IMR-90 (cell line): ENCODE data around the gene HMGN4. TPM values are rescaled to one million over a fixed set of nuclear protein-coding genes. Genes with fewer than 3 reads are reported as not detected.
"Not testable (repeated sequence)": the region's sequence is repeated elsewhere in the genome, so short reads cannot be mapped to it uniquely, and the experiment has no call there.

ENCODE experiments used
- ATAC-seq: fragments of 200-7000 bp; cut with Tn5 transposase; 2 replicates; pipeline ENCODE4 v1.9.1; 2020; ENCODE audit warnings: low read depth, mild to moderate bottlenecking, moderate library complexity
- BruUV-seq: library from RNA; stranded (reverse); fragments of 400-500 nt; replicated peaks from 2 replicates; lab custom pipeline; 2021; lab: Mats Ljungman, UMichigan
- CTCF ChIA-PET: fragments of 300-600 bp; formaldehyde crosslinking; extraction: SDS; loops from one replicate; lab custom pipeline; 2021; ENCODE audit warnings: antibody characterized with exemption; lab: Yijun Ruan, JAX
- POLR2A ChIA-PET: fragments of 300-600 bp; sonication (Branson Sonifier 250); formaldehyde crosslinking; loops from one replicate; lab custom pipeline; 2022; ENCODE audit warnings: antibody characterized with exemption; ENCODE audit not compliant: unreplicated experiment; lab: Charles Lee
- DNase-seq: peaks from one replicate; pipeline ENCODE4 v3.0.0; 2013
- H2AFZ ChIP-seq: replicated peaks from 2 replicates; pipeline ENCODE3; 2013; ENCODE audit warnings: low read length, mild to moderate bottlenecking; ENCODE audit not compliant: poor library complexity
- H2AK5ac ChIP-seq: 2 replicates; pipeline ENCODE4 v1.6.1; 2013; ENCODE audit warnings: low read depth, low read length, inconsistent platforms
- H2AK9ac ChIP-seq: replicated peaks from 2 replicates; pipeline ENCODE3; 2013; ENCODE audit warnings: mild to moderate bottlenecking, low read depth, low read length, moderate library complexity; ENCODE audit not compliant: poor library complexity
- H2BK120ac ChIP-seq: 2 replicates; pipeline ENCODE4 v1.6.1; 2013; ENCODE audit warnings: low read depth, low read length, inconsistent platforms
- H2BK15ac ChIP-seq: 3 replicates; pipeline ENCODE4 v1.6.1; 2013; ENCODE audit warnings: low read depth, low read length, inconsistent platforms
- H2BK20ac ChIP-seq: 2 replicates; pipeline ENCODE4 v1.6.1; 2013; ENCODE audit warnings: low read depth, mild to moderate bottlenecking, inconsistent platforms, low read length, moderate library complexity
- H2BK5ac ChIP-seq: 2 replicates; pipeline ENCODE4 v1.6.1; 2013; ENCODE audit warnings: mild to moderate bottlenecking, low read depth, low read length, inconsistent platforms; ENCODE audit not compliant: poor library complexity, severe bottlenecking
- H3K14ac ChIP-seq: replicated peaks from 2 replicates; pipeline ENCODE4 v1.6.1; 2013; ENCODE audit warnings: low read depth, low read length, inconsistent platforms
- H3K18ac ChIP-seq: 2 replicates; pipeline ENCODE4 v1.6.1; 2013; ENCODE audit warnings: low read depth, low read length, control low read depth
- H3K23ac ChIP-seq: 2 replicates; pipeline ENCODE4 v1.6.1; 2013; ENCODE audit warnings: low read depth, low read length, inconsistent platforms
- H3K27ac ChIP-seq: 2 replicates; pipeline ENCODE4 v1.5.1; 2013; ENCODE audit warnings: mild to moderate bottlenecking, control low read depth, low read length; ENCODE audit not compliant: insufficient read depth
- H3K27me3 ChIP-seq: 2 replicates; pipeline ENCODE4 v1.6.1; 2013; ENCODE audit warnings: low read length; ENCODE audit not compliant: control insufficient read depth, insufficient read depth
- H3K36me3 ChIP-seq: 2 replicates; pipeline ENCODE4 v1.6.1; 2013; ENCODE audit warnings: low read length, mixed read lengths; ENCODE audit not compliant: control insufficient read depth, insufficient read depth
- H3K4ac ChIP-seq: 2 replicates; pipeline ENCODE4 v1.6.1; 2013; ENCODE audit warnings: low read depth, low read length, inconsistent platforms
- H3K4me1 ChIP-seq: 2 replicates; pipeline ENCODE4 v1.6.1; 2013; ENCODE audit warnings: low read length, mixed read lengths; ENCODE audit not compliant: control insufficient read depth, insufficient read depth
- H3K4me2 ChIP-seq: 2 replicates; pipeline ENCODE4 v1.6.1; 2013; ENCODE audit warnings: low read depth, mild to moderate bottlenecking, control low read depth, low read length, moderate library complexity
- H3K4me3 ChIP-seq: 2 replicates; pipeline ENCODE4 v1.5.1; 2013; ENCODE audit warnings: low read depth, mild to moderate bottlenecking, control low read depth, low read length, moderate library complexity; ENCODE audit not compliant: insufficient read depth
- H3K56ac ChIP-seq: 2 replicates; pipeline ENCODE4 v1.6.1; 2013; ENCODE audit warnings: low read length, inconsistent platforms; ENCODE audit not compliant: insufficient read depth; ENCODE audit errors: extremely low read depth
- H3K79me1 ChIP-seq, 2 experiments: 2 replicates each; pipeline ENCODE4 v1.6.1; 2013; ENCODE audit warnings: low read length in 2 of 2, inconsistent platforms in 1 of 2, low read depth in 1 of 2
- H3K9ac ChIP-seq: 2 replicates; pipeline ENCODE4 v1.6.1; 2013; ENCODE audit warnings: low read depth, low read length, control low read depth
- H3K9me1 ChIP-seq: 2 replicates; pipeline ENCODE4 v1.6.1; 2013; ENCODE audit warnings: low read length, inconsistent platforms; ENCODE audit not compliant: insufficient read depth
- H3K9me3 ChIP-seq: 2 replicates; pipeline ENCODE4 v1.6.1; 2013; ENCODE audit warnings: low read length; ENCODE audit not compliant: control insufficient read depth, insufficient read depth
- H4K20me1 ChIP-seq: 2 replicates; pipeline ENCODE4 v1.6.1; 2013; ENCODE audit warnings: low read length, inconsistent platforms; ENCODE audit not compliant: insufficient read depth
- H4K5ac ChIP-seq: 2 replicates; pipeline ENCODE4 v1.6.1; 2013; ENCODE audit warnings: mild to moderate bottlenecking, low read depth, low read length, control low read depth
- H4K8ac ChIP-seq, 2 experiments: 2 replicates each; pipeline ENCODE4 v1.6.1; 2013; ENCODE audit warnings: low read depth in 2 of 2, low read length in 2 of 2, control low read depth in 1 of 2, inconsistent platforms in 1 of 2
- H4K91ac ChIP-seq: 2 replicates; pipeline ENCODE4 v1.6.1; 2013; ENCODE audit warnings: low read depth, low read length, inconsistent platforms; ENCODE audit not compliant: insufficient read depth
- BHLHE40 ChIP-seq: fragments of 150-350 bp; IDR thresholded peaks from 2 replicates; pipeline ENCODE4 v1.6.1; 2016; ENCODE audit warnings: mild to moderate bottlenecking, low read depth, low read length
- CHD1 ChIP-seq: IDR thresholded peaks from 2 replicates; pipeline ENCODE4 v1.6.1; 2012; ENCODE audit warnings: low read depth, low read length, improper control_type of control experiment
- ELK1 ChIP-seq: fragments of 150-350 bp; IDR thresholded peaks from 2 replicates; pipeline ENCODE4 v1.6.1; 2016; ENCODE audit warnings: low read depth, mild to moderate bottlenecking, low read length, moderate library complexity, borderline replicate concordance
- MAFK ChIP-seq: IDR thresholded peaks from 2 replicates; pipeline ENCODE4 v1.6.1; 2012; ENCODE audit warnings: low read depth, low read length, improper control_type of control experiment
- MXI1 ChIP-seq: IDR thresholded peaks from 2 replicates; pipeline ENCODE4 v1.6.1; 2012; ENCODE audit warnings: low read depth, mild to moderate bottlenecking, low read length, moderate library complexity, borderline replicate concordance
- POLR2A ChIP-seq: IDR thresholded peaks from 2 replicates; pipeline ENCODE4 v1.6.1; 2012; ENCODE audit warnings: mild to moderate bottlenecking, low read depth, low read length
- RAD21 ChIP-seq: IDR thresholded peaks from 2 replicates; pipeline ENCODE4 v1.6.1; 2012; ENCODE audit warnings: low read length, improper control_type of control experiment
- RFX5 ChIP-seq: IDR thresholded peaks from 2 replicates; pipeline ENCODE4 v1.8.0; 2012; ENCODE audit warnings: low read depth, mild to moderate bottlenecking, low read length, moderate library complexity
- WGBS, 2 experiments: methylation state at CpG; one replicate each; pipeline versions ENCODE4 v1.1.5 to v1.1.7; 2013; ENCODE audit warnings: missing lambda C conversion rate in 2 of 2; ENCODE audit not compliant: insufficient read length in 1 of 2; ENCODE audit errors: extremely low coverage in 2 of 2; 5-methylcytosine and 5-hydroxymethylcytosine counted together
- dilution Hi-C: fragments of 300-500 bp; cut with HindIII; formaldehyde crosslinking; loops from one replicate; pipeline ENCODE4 v1.14.3; 2018; ENCODE audit warnings: low sequenced_read_pairs; ENCODE audit not compliant: unreplicated experiment
- in situ Hi-C: fragments of 300-500 bp; cut with MboI; formaldehyde crosslinking; loops from 3 replicates; pipeline ENCODE4 v1.14.3; 2019; ENCODE audit warnings: low sequenced_read_pairs, inconsistent platforms, mixed read lengths
- intact Hi-C: fragments of 100-400 bp; cut with micrococcal nuclease; formaldehyde crosslinking; loops from 2 replicates; pipeline ENCODE4 v1.10.0; 2022
- polyA plus RNA-seq, 3 experiments: library from polyadenylated mRNA; depleted of rRNA; stranded (reverse); fragments of >200 nt; gene quantifications; 2 replicates each; pipeline ENCODE4 v1.2.3, GENCODE V29; 2012; ENCODE audit warnings: low replicate concordance in 1 of 3
- total RNA-seq: library from RNA; depleted of rRNA; stranded (reverse); fragments of >200 nt; gene quantifications from 2 replicates; pipeline ENCODE4 v1.2.3, GENCODE V29; 2012

HMGN4 gene
- total and polyA plus RNA-seq, 2 of the 4 experiments (the other 2 are of a cell fraction): 46.4 to 50.2 TPM

DNA sequence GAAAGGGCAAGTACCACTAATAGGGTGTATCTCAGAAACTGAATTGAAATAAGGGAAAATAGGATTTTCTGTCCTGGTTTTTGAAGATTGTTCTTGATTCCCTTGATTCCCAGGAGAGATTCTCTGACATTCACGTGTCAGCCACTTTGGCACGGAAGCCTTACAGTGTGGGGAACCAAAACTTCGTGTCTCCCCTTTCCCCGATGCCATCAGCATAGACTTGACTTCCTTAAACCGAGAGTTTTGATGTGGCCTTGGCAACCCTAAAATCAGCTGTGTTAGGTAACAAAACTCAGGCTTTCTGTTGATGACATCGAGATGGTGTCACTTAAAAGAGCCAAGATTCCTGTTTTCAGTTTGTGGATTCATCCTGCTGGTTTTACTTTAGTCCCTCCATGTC is 7.5 kb downstream of the HMGN4 start:
- peaks cover 11% of the 10 kb centered on the region for H3K36me3 ChIP-seq
- TF ChIP-seq CHD1 (no peak), MXI1 (no peak), RAD21 (no peak), ELK1 (no peak), MAFK (no peak), POLR2A (no peak), BHLHE40 (no peak), RFX5 (no peak)
- H2AK9ac ChIP-seq: no peak overlapping the region
- H4K91ac ChIP-seq: no peak overlapping the region
- CTCF ChIA-PET: no interaction called here
- H3K4me3 ChIP-seq: no peak overlapping the region
- dilution Hi-C loops: no loop called here
- no peaks in the 10 kb centered on the region for H3K4me1 ChIP-seq
- no peak overlapping the region for H2BK120ac ChIP-seq
- 92% methylated on average over 2 of the region's 6 CpGs; no CpG with 5 or more reads in 1 of the 2 experiments for WGBS, 2 experiments
- H3K9me1 ChIP-seq: peaks cover 3% of the 10 kb centered on the region; the same call in 1 of the 2 replicates
- H2BK5ac ChIP-seq: no peak overlapping the region
- ATAC-seq: no peak
- H3K27me3 ChIP-seq: no peaks in the 10 kb centered on the region
- no peak overlapping the region for H3K14ac ChIP-seq
- H3K9ac ChIP-seq: no peak overlapping the region
- no peak overlapping the region for H4K5ac ChIP-seq
- no peak overlapping the region for H3K27ac ChIP-seq
- H3K18ac ChIP-seq: no peak overlapping the region
- no peak overlapping the region for H2BK15ac ChIP-seq
- no peak overlapping the region for H2AFZ ChIP-seq
- POLR2A ChIA-PET: no interaction called here
- no peaks in the 10 kb centered on the region; the same call in 1 of the 2 replicates for H4K20me1 ChIP-seq
- no TSS peak for BruUV-seq
- intact Hi-C loops: no loop called here
- no peak for DNase-seq
- H3K4ac ChIP-seq: no peak overlapping the region
- H4K8ac ChIP-seq: no peak overlapping the region
- H3K9me3 ChIP-seq: no peaks in the 10 kb centered on the region
- H3K4me2 ChIP-seq: no peak overlapping the region
- in situ Hi-C loops: no loop called here
- no peak overlapping the region for H2AK5ac ChIP-seq
- H3K23ac ChIP-seq: no peak overlapping the region
- H2BK20ac ChIP-seq: no peak overlapping the region
- H3K56ac ChIP-seq: no peak overlapping the region
- H3K79me1 ChIP-seq: peaks cover 11 to 35% of the 10 kb centered on the region in 2 experiments

DNA sequence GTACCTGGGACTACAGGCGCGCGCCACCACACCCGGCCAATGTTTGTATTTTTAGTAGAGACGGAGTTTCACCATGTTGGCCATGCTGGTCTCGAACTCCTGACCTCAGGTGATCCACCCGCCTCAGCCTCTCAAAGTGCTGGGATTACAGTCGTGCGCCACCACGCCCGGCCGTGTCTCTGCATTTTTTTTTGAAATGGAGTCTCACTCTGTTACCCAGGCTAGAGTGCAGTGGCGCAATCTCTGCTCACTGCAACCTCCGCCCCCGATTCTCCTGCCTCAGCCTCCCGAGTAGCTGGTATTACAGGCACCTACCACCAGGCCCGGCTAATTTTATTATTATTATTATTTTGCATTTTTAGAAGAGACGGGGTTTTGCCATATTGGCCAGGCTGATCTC is 9.2 kb downstream of the HMGN4 start:
- CTCF ChIA-PET: not testable (repeated sequence)
- 96% methylated on average over 12 of the region's 18 CpGs; no CpG with 5 or more reads in 1 of the 2 experiments for WGBS, 2 experiments

More for the DNA sequence above, 9.2 kb downstream of the HMGN4 start:
- H2BK120ac ChIP-seq, H3K4me2 ChIP-seq, H3K56ac ChIP-seq, H2AK5ac ChIP-seq, H3K9ac ChIP-seq, H3K27me3 ChIP-seq, H2AK9ac ChIP-seq, H3K23ac ChIP-seq, H3K9me3 ChIP-seq, H2BK20ac ChIP-seq, H4K8ac ChIP-seq, POLR2A ChIA-PET, ATAC-seq, H2AFZ ChIP-seq, in situ Hi-C loops, H3K27ac ChIP-seq, H4K5ac ChIP-seq, H3K18ac ChIP-seq, DNase-seq, BruUV-seq, H3K4me3 ChIP-seq, intact Hi-C loops, H3K9me1 ChIP-seq, H3K4me1 ChIP-seq, H3K4ac ChIP-seq, dilution Hi-C loops, H4K20me1 ChIP-seq, H2BK5ac ChIP-seq, H2BK15ac ChIP-seq, H4K91ac ChIP-seq, H3K14ac ChIP-seq: not testable (repeated sequence)
- peaks cover 11 to 27% of the 10 kb centered on the region in 2 experiments for H3K79me1 ChIP-seq
- H3K36me3 ChIP-seq: peaks cover 11% of the 10 kb centered on the region
